ENCODE results near the gene ATCAY.
A peak's percentile ranks its signal among the peaks of the same experiment; 100 is the strongest.

ATCAY gene

GRCh38 chr19:3880471-3881271, at the start of gene ATCAY:
ATCAY (plus strand) TSS chr19:3880685; CDS start chr19:3885768, 5,083 bp downstream.
- no peak for DNase-seq

DNA sequence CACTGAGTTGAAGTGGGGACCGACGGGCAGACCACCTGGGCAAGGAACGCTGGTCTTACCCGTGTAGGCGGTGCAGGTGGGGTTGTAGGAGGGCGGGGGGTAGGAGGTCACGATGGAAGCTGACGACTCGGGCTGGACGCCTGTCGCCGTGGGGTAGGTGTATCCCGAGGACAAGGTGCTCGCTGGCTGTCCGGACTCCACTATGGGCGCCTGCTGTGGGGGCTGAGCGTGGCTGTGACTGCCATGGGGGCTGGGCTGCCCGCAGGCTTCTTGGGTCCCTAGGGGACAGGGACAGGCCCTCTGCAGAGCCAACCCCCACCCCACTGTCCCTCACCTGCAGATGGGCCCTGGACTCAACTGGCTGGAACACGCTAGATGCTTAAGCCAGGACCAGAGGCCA, 48.9 kb upstream of the ATCAY start:
- no peak for DNase-seq

DNA sequence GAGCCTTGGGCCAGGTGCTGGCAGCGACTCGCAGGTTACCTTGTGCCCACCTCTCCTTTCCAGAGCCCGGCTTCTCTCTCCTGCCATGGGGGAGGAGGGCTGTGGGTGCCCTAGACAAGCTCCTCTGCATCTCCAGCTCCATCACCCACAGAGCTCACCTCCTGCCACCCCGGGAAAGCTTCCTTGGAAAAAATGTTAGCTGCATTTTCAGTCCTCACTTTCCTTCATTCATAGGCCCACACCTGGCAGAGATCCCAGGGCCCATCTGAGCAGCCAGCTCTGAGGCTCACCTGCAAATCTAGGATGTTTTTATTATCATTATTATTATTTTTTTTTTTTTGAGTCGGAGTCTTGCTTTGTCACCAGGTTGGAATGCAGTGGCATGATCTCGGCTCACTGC, 48.5 kb upstream of the ATCAY start:
- DNase-seq: no peak

- no peak for DNase-seq
Measured at GRCh38 chr19:3833578-3834348, 46.7 kb upstream of the ATCAY start.

DNA sequence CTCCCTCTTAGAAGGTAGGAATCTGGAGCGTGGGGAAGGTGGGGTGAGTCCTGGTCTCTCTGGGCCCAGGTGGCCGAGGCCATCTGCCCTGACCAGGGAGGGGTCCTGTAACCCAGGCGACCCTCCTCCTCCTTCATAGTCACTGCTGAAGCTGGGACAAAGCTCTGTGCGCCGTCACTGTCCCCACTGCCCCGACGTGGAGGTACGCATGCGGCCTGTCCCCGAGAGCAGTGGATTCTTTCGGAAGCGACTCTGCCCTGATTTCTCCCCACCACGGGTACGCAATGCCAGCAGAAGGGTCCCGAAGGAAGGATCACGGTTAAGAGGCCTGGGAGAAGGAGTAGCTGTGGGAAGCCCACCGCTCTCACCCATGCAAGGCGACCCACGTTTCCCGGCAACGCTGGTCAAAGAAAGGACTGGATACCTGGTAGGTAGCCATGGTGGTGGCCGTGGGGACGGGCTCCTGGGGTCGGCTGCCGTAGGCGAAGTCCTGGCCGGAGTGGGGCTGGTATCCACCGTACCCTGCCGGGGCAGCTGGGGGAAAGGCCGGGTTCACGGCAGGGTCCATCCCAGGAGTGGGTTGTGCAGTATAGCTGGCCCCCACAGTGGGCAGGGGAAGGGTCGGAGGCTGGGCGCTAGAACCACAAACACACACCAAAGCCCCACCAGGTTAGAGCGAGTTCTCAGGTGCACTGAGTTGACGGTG, 46.0 kb upstream of the ATCAY start:
- no peak for DNase-seq

GRCh38 chr19:3835055-3835435, 45.4 kb upstream of the ATCAY start:
- no peak for DNase-seq

DNA sequence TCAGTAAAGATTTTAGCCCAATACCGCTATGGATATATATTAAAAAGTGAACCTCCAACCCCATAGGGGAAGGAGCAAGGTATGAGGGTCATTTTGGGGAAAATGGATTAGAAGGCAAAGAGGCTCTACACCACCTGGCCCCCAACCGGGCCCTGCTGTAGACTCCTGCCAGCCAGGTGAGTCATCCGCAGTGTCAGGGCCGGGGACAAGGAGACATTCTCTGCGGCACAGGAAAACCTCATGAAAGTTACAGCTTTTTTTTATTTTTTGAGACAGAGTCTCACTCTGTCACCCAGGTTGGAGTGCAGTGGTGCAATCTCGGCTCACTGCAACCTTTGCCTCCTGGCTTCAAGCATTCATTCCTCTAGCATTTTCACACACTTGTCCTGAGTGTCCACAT, 43.6 kb upstream of the ATCAY start:
- DNase-seq: no peak

DNA sequence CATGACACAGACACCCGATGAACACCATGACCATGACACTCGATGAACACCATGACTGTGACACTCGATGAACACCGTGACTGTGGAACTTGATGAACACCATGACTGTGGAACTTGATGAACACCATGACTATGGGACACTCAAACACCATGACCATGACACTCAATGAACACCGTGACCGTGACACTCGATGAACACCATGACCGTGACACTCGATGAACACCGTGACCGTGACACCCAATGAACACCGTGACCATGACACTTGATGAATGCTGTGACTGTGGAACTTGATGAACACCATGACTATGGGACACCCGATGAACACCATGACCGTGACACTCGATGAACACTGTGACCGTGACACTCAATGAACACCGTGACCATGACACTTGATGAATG, 43.2 kb upstream of the ATCAY start:
- no peak for DNase-seq

GRCh38 chr19:3837922-3838321, 42.6 kb upstream of the ATCAY start:
- no peak for DNase-seq

- DNase-seq: no peak
Measured at GRCh38 chr19:3838661-3839060, 41.8 kb upstream of the ATCAY start.

DNA sequence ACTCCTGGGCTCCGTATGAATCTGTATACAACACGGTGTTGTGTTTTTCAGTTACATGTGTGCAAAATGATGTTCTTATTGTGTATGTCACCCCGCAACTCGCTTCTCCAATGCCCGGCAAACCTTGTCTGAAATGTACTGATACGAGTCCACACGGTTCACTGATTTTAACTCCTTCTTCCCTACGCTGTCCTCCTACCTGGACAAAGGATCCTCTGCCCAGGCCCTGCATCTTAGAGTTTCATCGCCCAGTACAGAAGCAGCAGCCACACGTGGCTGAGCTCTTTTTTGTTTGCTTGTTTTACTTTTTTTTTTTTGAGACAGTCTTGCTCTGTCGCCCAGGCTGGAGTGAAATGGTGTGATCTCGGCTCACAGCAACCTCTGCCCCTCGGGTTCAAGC, 40.5 kb upstream of the ATCAY start:
- DNase-seq: no peak

GRCh38 chr19:3840804-3841203, 39.7 kb upstream of the ATCAY start:
- DNase-seq: no peak

DNA sequence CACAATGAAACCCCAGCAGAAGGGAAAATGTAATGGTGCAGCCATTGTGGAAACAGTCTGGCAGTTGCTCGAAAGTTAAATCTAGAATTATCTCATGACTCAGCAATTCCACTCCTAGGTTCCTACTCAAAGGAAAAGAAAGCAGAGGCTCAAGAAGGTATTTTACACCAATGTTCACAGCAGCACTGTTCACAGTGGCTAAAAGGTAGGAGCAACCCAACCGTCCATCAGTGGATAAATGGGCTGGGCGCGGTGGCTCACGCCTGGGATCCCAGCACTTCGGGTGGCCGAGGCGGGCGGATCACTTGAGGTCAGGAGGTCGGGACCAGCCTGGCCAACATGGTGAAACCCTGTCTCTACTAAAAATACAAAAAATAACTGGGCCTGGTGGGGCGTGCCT, 37.5 kb upstream of the ATCAY start:
- DNase-seq: no peak

GRCh38 chr19:3844596-3844995, 35.9 kb upstream of the ATCAY start:
- no peak for DNase-seq

DNA sequence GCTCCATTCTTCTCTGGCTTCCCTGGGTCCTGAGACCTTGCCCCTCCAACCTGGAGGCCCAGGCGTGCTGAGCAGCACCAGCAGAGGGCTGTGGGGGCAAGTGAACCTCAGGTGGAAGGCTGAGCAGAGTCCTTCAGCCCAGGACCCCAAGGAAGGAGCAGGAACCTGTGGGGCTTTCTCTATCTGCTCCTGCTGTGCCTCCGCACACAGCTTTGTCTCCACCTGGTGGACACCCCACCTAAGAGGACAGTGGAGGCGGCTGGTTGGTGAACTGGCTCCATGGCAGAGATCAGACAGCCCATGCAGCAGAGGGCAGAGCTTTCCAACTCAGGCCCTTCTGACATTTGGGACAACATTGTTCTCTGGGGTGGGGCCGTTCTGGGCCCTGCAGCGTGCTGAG, 31.4 kb upstream of the ATCAY start:
- peak; percentile 19 for DNase-seq

DNA sequence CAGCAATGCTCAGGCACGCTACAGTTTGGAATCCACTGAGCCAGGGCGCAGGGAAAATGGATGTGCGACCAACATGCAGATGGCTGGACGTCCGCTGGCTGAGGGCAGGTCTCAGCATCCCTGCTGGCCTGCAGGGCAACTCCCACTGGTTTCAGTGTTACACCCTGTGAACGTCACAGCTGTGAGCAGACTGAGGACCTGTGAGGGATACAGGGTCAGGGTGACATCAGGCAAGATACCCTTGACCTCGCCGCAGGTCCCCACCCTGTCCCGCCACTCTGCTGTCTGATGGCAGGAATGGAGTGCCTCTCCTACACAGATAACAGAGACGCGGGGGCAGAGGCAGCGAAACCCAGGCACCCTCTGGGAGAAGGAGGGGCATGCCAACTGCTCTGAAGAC, 30.7 kb upstream of the ATCAY start:
- DNase-seq: no peak

DNA sequence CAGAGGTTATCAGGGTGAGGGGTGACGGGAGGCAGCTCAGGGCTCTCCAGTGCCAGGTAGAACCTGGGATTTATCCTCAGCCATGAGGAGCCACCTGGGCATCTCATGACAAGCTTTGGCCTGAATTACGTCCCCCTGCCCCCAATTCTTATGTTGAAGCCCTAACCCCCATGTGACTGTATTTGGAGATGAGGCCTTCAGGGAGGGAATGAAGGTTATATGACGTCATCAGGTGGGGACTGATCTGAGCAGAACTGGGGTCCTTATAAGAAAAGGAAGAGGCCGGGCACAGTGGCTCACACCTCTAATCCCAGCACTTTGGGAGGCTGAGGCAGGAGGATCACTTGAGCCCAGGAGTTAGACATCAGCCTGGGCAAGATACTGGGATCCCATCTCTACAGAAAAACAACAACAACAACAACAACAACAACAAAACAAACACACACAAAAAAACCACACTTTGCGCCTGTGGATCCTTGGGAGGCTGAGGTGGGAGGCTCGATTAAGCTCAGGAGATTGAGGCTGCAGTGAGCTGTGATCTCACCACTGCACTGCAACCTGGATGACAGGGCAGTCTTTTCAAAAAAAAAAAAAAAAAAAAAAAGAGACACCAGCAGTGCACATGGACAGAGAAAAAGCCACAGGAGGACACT, 30.0 kb upstream of the ATCAY start:
- no peak for DNase-seq

DNA sequence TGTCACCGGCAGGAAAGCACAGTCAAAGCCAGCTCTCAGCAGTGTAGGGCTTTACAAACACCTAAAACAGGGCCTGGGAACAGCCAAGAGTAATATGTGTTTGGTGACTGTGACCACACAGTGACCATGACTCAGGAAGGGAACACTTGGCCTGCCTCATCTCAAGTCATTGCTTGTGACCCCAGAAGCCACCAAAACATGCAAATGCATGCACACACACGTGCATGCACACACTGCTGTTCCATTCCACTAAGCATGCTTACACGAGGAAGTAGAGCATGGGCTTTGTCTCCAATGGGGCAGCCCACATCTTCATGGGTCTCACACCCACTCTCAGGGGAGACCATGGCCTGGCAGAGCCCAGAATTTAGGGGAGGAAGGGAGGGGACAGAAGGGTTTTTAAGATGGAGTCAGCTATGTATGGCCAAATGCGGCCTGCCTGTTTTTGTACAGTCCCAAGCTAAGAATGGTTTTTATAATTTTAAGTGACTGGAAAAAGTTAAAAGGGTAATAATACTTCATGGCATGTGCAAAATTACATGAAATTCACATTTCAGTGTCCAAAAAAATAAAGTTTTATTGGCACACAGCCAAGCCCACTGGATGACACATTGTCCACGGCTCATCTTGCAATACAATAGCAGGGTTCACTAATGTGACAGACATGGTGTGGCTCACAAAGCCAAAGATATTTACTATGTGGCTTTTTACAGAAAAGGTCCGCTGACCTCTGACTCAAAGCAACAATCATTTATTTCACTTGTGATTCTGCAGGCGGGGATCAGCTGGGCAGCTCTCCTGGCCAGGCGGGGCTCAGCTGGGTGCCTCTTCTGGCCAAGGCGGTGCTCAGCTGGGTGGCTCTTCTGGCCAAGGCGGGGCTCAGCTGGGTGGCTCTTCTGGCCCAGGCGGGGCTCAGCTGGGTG, 29.0 kb upstream of the ATCAY start:
- no peak for DNase-seq

DNA sequence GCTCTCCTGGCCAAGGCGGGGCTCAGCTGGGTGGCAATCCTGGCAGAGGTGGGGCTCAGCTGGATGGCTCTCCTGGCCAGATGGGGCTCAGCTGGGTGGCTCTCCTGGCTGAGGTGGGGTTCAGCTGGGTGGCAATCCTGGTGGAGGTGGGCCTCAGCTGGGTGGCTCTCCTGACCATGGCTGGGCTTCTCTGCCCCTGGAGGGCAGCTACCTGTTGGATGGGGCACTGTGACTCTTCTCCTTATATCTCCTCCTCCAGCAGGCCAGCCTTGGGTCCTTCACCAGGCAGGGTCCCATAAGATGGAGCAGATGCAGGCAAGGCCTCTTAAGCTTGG, 28.3 kb upstream of the ATCAY start:
- no peak for DNase-seq

GRCh38 chr19:3852614-3853254, 27.8 kb upstream of the ATCAY start:
- DNase-seq: no peak

GRCh38 chr19:3855320-3855719, 25.2 kb upstream of the ATCAY start:
- no peak for DNase-seq
